ENCODE data around the gene MRPL2. TPM values are rescaled to one million over a fixed set of nuclear protein-coding genes. Genes with fewer than 3 reads are reported as not detected.

MRPL2 gene
- total and polyA plus RNA-seq, 10 donors = 11.0 to 53.9 (median 38.0) TPM

GRCh38 chr6:43081043-43081442 is 21.8 kb upstream of the MRPL2 start:
- 89 to 97% (median 93%) methylated on average over 4 of the region's 4 CpGs for WGBS, 5 donors
- Histone ChIP-seq H3K27me3 (replicated peaks in 1 of 7) (peaks cover 0 to 20% (median 18%) of the 10 kb centered on the region in 7 donors), H3K9me3 (no peaks in the 10 kb centered on the region), H3K27ac (no peak overlapping the region), H3K36me3 (no peaks in the 10 kb centered on the region), H3K4me1 (peaks cover 0 to 18% (median 12%) of the 10 kb centered on the region in 6 donors), H3K4me3 (no peak overlapping the region)
- DNase-seq = peak; percentile 35
- intact Hi-C loops (cut with DNase I; ENCODE audit: low total_unique reads) = no loop called here
- no peak for TF ChIP-seq CTCF (IDR thresholded peaks at IDR 0.05 in 8 of 11, conservative IDR thresholded peaks at IDR 0.05 in 3 of 11)

- Histone ChIP-seq H3K27ac (peak overlapping the region in 5 of 8 donors; percentile 30 to 83 (median 61)), H3K27me3 (replicated peaks in 1 of 7) (peaks cover 0 to 30% (median 18%) of the 10 kb centered on the region in 7 donors), H3K4me1 (peaks cover 0 to 30% (median 19%) of the 10 kb centered on the region in 6 donors), H3K36me3 (peaks cover 0 to 16% (median 4%) of the 10 kb centered on the region in 6 donors), H3K4me3 (no peak overlapping the region), H3K9me3 (no peaks in the 10 kb centered on the region)
- 74 to 89% (median 86%) methylated on average over 2 of the region's 2 CpGs for WGBS, 5 donors
- TF ChIP-seq POLR2A (IDR thresholded peaks at IDR 0.05) (no peak), POLR2AphosphoS5 (IDR thresholded peaks at IDR 0.05) (no peak), CTCF (IDR thresholded peaks at IDR 0.05 in 8 of 11, conservative IDR thresholded peaks at IDR 0.05 in 3 of 11) (no peak)
- no peak for DNase-seq
- intact Hi-C loops (cut with DNase I; ENCODE audit: low total_unique reads) = no loop called here
Measured at GRCh38 chr6:43078691-43079090, 19.5 kb upstream of the MRPL2 start.

- TF ChIP-seq POLR2A (IDR thresholded peaks at IDR 0.05) (no peak), CTCF (IDR thresholded peaks at IDR 0.05 in 8 of 11, conservative IDR thresholded peaks at IDR 0.05 in 3 of 11) (no peak), POLR2AphosphoS5 (IDR thresholded peaks at IDR 0.05) (no peak)
- 75 to 88% (median 84%) methylated on average over 6 of the region's 6 CpGs for WGBS, 5 donors
Measured at GRCh38 chr6:43077981-43078511, 18.8 kb upstream of the MRPL2 start.

GRCh38 chr6:43077333-43077809 is 18.1 kb upstream of the MRPL2 start:
- intact Hi-C loops (cut with DNase I; ENCODE audit: low total_unique reads) = no loop called here
- Histone ChIP-seq H3K36me3 (peaks cover 0 to 30% (median 14%) of the 10 kb centered on the region in 6 donors), H3K4me3 (peak overlapping the region; percentile 33 to 72 (median 52)), H3K27ac (peak overlapping the region in 7 of 8 donors; percentile 16 to 83 (median 74)), H3K9me3 (no peaks in the 10 kb centered on the region), H3K4me1 (peaks cover 0 to 30% (median 19%) of the 10 kb centered on the region in 6 donors), H3K27me3 (replicated peaks in 1 of 7) (peaks cover 0 to 30% (median 18%) of the 10 kb centered on the region in 7 donors)
- 35 to 56% (median 51%) methylated on average over 8 of the region's 8 CpGs for WGBS, 5 donors
- DNase-seq = no peak
- TF ChIP-seq CTCF (IDR thresholded peaks at IDR 0.05 in 8 of 11, conservative IDR thresholded peaks at IDR 0.05 in 3 of 11) (no peak), POLR2A (IDR thresholded peaks at IDR 0.05) (no peak), POLR2AphosphoS5 (IDR thresholded peaks at IDR 0.05) (no peak)

More at GRCh38 chr6:43077981-43078511, 18.8 kb upstream of the MRPL2 start:
- peak overlapping the region in 4 of 8 donors; percentile 50 to 72 (median 58) for H3K4me3 ChIP-seq
- H3K36me3 ChIP-seq = peaks cover 0 to 23% (median 8%) of the 10 kb centered on the region in 6 donors
- peak overlapping the region in 6 of 8 donors; percentile 16 to 83 (median 72) for H3K27ac ChIP-seq
- DNase-seq = no peak
- H3K27me3 ChIP-seq (replicated peaks in 1 of 7) = peaks cover 0 to 30% (median 18%) of the 10 kb centered on the region in 7 donors
- no peaks in the 10 kb centered on the region for H3K9me3 ChIP-seq
- peaks cover 0 to 30% (median 19%) of the 10 kb centered on the region in 6 donors for H3K4me1 ChIP-seq
- intact Hi-C loops (cut with DNase I; ENCODE audit: low total_unique reads) = no loop called here
